ENCODE results near the gene KRT3.
"Not testable (repeated sequence)": the region's sequence is repeated elsewhere in the genome, so short reads cannot be mapped to it uniquely, and the experiment has no call there.

Gene KRT3

GRCh38 chr12:52769354-52769753 is 26.6 kb downstream of the KRT3 start:
- DNase-seq = no peak
- intact Hi-C loops (cut with DNase I) = no loop called here

- DNase-seq = no peak
- intact Hi-C loops (cut with DNase I) = no loop called here
These were observed 27.3 kb downstream of the KRT3 start for GRCh38 chr12:52768479-52769200.

GRCh38 chr12:52767427-52767826 is 28.5 kb downstream of the KRT3 start:
- intact Hi-C loops (cut with DNase I) = no loop called here
- no peak for DNase-seq

DNA sequence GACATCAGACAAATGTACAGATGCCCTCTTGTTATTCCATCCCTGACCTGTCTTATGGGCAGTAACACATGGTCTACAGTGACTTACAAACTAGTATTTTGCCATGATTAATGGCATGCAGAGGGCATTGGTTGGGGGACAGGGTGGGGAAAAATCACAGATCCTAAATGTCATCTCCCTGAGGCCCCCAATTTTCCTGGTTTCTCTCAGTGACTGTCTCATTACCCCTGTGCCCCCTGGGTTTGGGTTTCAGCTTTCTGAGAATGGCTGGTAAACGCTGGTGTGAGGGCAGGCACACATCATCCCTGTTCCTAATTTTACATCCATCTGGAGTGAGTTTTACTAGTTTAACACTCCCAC is 28.9 kb downstream of the KRT3 start:
- no peak for DNase-seq
- intact Hi-C loops (cut with DNase I) = no loop called here

GRCh38 chr12:52766351-52767019 is 29.4 kb downstream of the KRT3 start:
- intact Hi-C loops (cut with DNase I) = no loop called here
- no peak for DNase-seq

GRCh38 chr12:52765702-52766101 is 30.2 kb downstream of the KRT3 start:
- no peak for DNase-seq
- intact Hi-C loops (cut with DNase I) = no loop called here

GRCh38 chr12:52763991-52764390 is 31.9 kb downstream of the KRT3 start:
- no peak for DNase-seq
- intact Hi-C loops (cut with DNase I) = no loop called here

DNA sequence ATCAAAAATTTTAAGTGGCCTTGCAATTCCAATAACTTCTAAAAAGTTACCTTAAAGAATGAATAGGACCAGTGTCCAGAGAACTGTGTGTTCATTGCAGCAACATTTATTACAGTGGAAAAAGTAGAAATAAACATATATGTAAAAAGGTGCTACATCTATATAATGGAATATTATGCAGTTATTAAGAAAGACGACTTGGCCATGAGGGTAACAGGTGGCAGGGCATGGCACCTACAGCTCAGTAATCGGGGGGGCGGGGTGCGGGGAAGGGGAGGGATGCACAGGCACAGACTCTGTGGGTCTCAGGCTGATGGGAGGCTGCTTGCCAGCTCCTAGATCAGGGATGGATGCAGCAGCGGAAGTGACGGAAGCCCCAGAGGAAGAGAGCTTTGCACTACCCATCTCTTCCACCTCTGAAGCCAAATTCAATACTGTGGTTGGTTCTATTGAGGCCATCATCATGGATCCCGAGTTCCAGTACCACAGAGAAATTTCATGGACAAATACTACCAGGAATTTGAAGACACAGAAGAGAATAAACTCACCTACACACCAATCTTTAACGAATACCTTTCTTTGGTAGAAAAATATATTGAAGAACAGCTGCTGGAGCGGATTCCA is 32.8 kb downstream of the KRT3 start:
- no peak for DNase-seq
- intact Hi-C loops (cut with DNase I) = no loop called here

GRCh38 chr12:52761802-52762201 is 34.1 kb downstream of the KRT3 start:
- no peak for DNase-seq
- intact Hi-C loops (cut with DNase I) = no loop called here

DNA sequence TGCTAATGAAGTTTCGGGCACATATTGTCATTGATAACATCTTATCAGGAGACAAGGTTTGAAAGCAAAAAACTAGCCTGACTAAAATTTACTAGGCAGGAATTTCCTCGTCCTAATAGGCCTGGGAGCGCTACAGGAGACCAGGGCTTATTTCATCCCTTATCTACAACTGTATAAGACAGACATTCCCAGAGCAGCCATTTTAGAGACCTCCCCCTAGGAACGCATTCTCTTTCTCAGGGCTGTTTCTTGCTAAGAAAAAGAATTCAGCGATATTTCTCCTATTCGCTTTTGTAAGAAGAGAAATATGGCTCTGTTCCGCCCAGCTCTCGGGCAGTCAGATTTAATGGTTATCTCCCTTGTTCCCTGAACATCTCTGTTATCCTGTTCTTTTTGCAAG is 34.7 kb downstream of the KRT3 start:
- DNase-seq; intact Hi-C loops (cut with DNase I): not testable (repeated sequence)

- DNase-seq = no peak
These were observed 35.3 kb downstream of the KRT3 start for GRCh38 chr12:52760623-52761022.

DNA sequence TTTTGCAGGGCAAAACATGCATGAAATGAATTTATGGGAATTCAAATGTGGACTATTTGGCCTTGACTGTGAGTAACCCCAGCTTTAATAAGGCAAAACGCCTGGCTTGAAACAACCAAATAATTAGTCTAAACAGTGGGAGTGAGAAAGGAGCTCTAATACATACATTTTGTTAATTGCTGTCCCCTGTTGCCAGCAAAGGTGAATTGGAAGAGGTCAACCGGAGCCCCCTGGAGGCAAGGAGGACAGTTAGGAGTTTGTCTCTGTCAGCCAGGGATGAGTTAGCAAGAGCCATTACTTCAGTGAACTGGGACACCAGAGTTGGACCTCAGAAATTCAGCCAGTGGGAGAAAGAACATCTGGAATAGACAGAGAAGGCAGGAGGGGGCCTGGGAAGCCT is 36.2 kb downstream of the KRT3 start:
- DNase-seq = no peak
- intact Hi-C loops (cut with DNase I) = no loop called here

More at GRCh38 chr12:52760623-52761022, 35.3 kb downstream of the KRT3 start:
- intact Hi-C loops (cut with DNase I) = no loop called here

DNA sequence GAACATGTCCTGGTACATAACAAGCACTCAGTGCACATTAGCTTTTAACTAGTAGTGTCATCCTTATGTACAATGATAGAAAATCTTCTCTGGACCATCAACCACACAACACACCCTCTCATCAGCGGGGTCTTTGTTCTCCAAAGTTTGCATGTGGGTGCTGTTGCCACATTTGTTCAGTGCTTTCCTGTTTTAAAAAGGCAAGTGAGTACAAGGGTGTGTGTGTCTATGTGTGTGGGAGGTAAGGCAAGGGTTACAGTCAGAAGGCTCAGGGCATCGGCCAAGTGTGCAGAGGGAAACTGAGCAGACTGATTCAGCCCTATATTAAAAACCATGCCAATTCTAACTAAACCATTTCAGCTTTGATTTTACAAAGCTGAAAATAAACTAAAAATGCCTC is 36.7 kb downstream of the KRT3 start:
- intact Hi-C loops (cut with DNase I) = no loop called here
- no peak for DNase-seq

DNA sequence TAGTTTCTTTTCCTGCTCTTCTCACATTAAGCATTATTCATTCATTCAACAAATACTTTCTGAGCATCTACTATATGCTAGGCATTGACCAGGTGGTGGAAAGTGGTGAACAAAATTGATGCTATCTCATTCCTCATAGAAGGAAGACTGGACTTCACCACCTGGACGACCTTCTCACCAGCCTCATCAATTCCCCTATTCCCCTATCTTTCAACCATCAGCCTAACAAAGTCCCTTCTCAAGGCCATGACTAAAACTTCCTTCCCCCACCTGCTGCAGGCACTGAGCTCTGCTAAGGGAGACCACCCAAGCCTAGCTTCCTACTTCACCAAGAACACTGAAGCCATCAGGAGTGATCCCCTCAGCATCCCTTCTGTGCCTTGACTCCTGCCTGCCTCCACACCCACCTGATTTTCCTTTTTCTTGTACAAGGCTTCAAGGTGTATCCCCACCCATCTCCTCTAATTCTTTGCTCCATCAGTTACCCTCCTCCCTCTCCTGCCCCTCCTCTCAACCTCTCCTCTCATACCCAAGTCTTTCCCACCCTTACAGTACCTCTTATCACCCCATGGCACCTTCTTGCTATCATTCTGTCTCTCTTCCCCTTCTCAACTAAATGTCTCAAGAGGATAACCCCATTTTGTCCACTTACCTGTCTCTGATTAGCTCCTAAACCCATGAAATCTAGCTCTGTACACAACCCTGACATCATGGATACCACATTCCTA is 38.3 kb downstream of the KRT3 start:
- intact Hi-C loops (cut with DNase I) = no loop called here
- DNase-seq = no peak

DNA sequence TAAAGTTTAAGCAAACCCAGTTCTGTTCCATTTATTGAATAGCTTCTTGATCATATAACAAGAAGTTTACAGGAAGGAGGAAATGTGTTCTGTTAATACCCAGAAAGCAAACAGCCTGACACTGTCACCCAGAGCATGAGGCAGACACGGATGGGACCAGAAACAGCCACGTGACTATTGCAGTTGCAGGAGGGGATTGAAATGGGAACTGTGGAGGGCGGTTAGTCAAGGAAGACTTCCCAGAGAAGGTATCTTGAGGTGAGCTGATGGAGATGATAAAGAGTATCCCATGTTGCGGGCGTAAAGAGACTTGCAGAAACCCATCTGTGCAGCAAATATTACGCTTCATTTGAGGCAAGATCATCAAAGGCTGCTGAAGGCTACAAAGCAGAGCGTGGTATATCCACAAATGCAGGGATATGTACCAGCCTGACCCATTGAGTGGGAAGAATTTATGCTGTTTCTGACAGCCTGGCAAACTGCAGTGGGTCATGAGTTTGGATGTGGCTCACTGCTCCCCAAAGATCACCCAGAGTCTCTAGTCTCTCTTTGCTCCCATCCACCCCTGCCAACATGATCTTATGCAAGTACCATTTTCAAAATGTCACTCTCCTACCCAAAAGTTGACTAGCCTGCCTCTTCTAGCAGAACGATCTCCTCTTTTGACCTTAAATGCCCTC is 39.5 kb downstream of the KRT3 start:
- intact Hi-C loops (cut with DNase I) = no loop called here
- no peak for DNase-seq

DNA sequence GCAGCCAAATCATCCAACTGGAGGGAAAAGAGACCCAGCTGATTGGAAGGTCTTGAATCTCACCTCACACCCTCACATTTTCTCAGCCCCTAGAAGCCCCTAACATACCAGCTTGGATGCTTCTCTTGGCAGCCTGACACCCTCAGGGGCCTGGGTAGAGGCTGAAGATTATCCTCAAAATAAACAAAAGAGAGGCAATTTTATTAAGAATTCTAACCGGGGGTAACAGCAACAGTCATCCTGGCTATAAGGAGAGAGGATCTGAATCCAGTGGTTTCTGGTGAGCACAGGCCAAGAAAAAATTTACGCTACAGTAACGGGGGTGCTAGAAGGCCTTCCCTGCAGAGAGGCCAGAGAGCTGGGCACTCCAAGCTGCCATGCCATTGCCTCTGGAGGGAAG is 40.4 kb downstream of the KRT3 start:
- intact Hi-C loops (cut with DNase I) = no loop called here
- DNase-seq = no peak

DNA sequence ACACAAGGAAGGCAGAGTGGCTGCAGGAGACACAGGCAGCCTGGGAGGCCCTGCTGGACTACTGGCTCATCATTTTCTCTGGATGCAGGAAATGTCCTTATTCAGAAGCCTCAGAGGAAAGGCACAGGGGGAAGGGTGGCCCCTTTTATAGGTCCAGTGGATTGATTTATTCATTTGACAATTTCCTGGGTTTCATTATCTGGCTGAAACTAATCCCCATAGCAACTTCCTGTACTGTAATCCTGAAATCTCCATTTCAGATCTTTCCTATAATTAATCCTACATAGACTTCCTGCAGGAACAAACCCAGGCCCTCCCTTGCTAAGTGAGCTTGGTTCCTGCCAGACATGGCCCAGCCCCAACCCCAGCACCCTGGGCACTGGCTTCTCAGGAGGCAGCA is 41.8 kb downstream of the KRT3 start:
- no peak for DNase-seq
- intact Hi-C loops (cut with DNase I) = no loop called here

GRCh38 chr12:52753283-52753682 is 42.6 kb downstream of the KRT3 start:
- intact Hi-C loops (cut with DNase I) = no loop called here
- no peak for DNase-seq

- DNase-seq = no peak
- intact Hi-C loops (cut with DNase I) = no loop called here
These were observed 43.4 kb downstream of the KRT3 start for GRCh38 chr12:52752516-52752915.

DNA sequence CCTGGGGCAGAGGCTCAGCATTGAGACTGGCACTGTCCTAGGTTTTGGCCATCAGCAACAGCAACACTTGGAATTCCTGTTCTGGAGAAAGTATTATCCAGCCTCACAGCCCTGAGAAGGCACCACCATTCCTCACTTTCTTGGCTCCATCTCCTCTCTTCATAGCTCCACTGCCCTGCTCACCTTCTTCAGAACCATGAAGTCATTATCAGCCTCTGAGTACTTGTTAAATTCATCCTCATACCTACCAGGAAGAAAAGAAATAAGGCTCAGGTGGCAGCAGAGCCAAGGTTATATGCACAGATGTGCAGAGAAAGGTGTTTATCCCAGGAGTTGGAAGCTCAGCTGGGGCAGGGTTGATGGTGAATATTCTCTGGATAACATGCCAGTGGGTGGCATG is 44.1 kb downstream of the KRT3 start:
- DNase-seq = no peak
- intact Hi-C loops (cut with DNase I) = no loop called here
